Progenitor cell of endocrine pancreas (in vitro differentiated cells): ENCODE results near the gene SLAIN1. TPM values are rescaled to one million over a fixed set of nuclear protein-coding genes. Genes with fewer than 3 reads are reported as not detected.

ENCODE experiments used
- DNase-seq: peaks from one replicate; pipeline ENCODE4 v3.0.0; 2021; ENCODE audit warnings: low spot score; ENCODE audit not compliant: unreplicated experiment
- H3K27ac Mint-ChIP-seq: 2 replicates; pipeline ENCODE4 v1.8.0; 2021; ENCODE audit warnings: mild to moderate bottlenecking, moderate library complexity, mixed read lengths
- H3K27me3 Mint-ChIP-seq: 2 replicates; pipeline ENCODE4 v1.8.0; 2021; ENCODE audit warnings: mixed read lengths
- H3K36me3 Mint-ChIP-seq: 2 replicates; pipeline ENCODE4 v1.8.0; 2022; ENCODE audit warnings: mixed read lengths; ENCODE audit not compliant: insufficient read depth
- H3K4me1 Mint-ChIP-seq: 2 replicates; pipeline ENCODE4 v1.8.0; 2021; ENCODE audit warnings: low read depth, mixed read lengths
- H3K4me3 Mint-ChIP-seq: 2 replicates; pipeline ENCODE4 v1.8.0; 2021; ENCODE audit warnings: low read depth, mild to moderate bottlenecking, moderate library complexity, mixed read lengths
- H3K9me3 Mint-ChIP-seq: 2 replicates; pipeline ENCODE4 v1.8.0; 2021; ENCODE audit warnings: low read depth, mixed read lengths
- CTCF ChIP-seq: fragments of 200-600 bp; sonication (generic); IDR thresholded peaks from one replicate; pipeline ENCODE4 v1.5.0; 2021; ENCODE audit warnings: antibody characterized with exemption, mild to moderate bottlenecking; ENCODE audit not compliant: unreplicated experiment
- total RNA-seq: library from RNA; stranded (reverse); gene quantifications from 2 replicates; pipeline ENCODE4 v1.2.1, GENCODE V29; 2021

Gene SLAIN1
- total RNA-seq, 1 donor from 2014 or later: 46.3 TPM

DNA sequence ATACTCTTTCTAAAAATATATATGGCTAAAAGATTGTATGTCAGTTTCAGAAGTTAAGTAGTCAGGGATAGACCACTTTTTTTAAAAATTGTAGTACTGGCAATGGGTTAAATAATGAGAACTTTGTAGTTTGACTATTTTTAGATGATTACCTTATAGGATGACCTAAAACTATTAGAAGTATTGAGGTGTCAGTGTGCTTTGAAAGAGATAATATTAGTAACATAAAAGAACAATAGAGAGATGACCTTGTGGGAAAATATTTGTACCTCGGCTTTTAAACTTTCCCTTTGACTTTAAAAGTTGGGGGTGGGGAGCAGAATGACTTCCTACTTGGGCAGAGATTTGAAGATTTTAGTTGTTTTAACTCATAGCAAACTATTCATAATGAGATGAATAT, 48.3 kb downstream of the SLAIN1 start:
- peaks cover 14% of the 10 kb centered on the region for H3K4me1 Mint-ChIP-seq
- peaks cover 24% of the 10 kb centered on the region for H3K36me3 Mint-ChIP-seq
- TF ChIP-seq CTCF: no peak
- no peak overlapping the region for H3K4me3 Mint-ChIP-seq
- no peaks in the 10 kb centered on the region for H3K27me3 Mint-ChIP-seq
- no peak for DNase-seq
- no peaks in the 10 kb centered on the region for H3K9me3 Mint-ChIP-seq
- H3K27ac Mint-ChIP-seq: no peak overlapping the region

GRCh38 chr13:77749344-77749880, 51.9 kb downstream of the SLAIN1 start:
- H3K36me3 Mint-ChIP-seq: peaks cover 25% of the 10 kb centered on the region
- no peak for DNase-seq
- no peaks in the 10 kb centered on the region for H3K9me3 Mint-ChIP-seq
- H3K27me3 Mint-ChIP-seq: no peaks in the 10 kb centered on the region
- no peak overlapping the region for H3K4me3 Mint-ChIP-seq
- no peak for TF ChIP-seq CTCF
- H3K27ac Mint-ChIP-seq: peak overlapping the region; percentile 15
- H3K4me1 Mint-ChIP-seq: peaks cover 12% of the 10 kb centered on the region

- Mint-ChIP-seq H3K9me3 (no peaks in the 10 kb centered on the region), H3K4me3 (no peak overlapping the region), H3K27me3 (no peaks in the 10 kb centered on the region), H3K36me3 (peaks cover 22% of the 10 kb centered on the region), H3K4me1 (peaks cover 9% of the 10 kb centered on the region), H3K27ac (peak overlapping the region; percentile 76)
- DNase-seq: no peak
- peak; percentile 85 for TF ChIP-seq CTCF
Measured at GRCh38 chr13:77751513-77752456, 54.3 kb downstream of the SLAIN1 start.

GRCh38 chr13:77752512-77753069, 55.1 kb downstream of the SLAIN1 start:
- no peak overlapping the region for H3K27ac Mint-ChIP-seq
- peaks cover 9% of the 10 kb centered on the region for H3K4me1 Mint-ChIP-seq
- H3K36me3 Mint-ChIP-seq: peaks cover 23% of the 10 kb centered on the region
- H3K9me3 Mint-ChIP-seq: no peaks in the 10 kb centered on the region
- no peaks in the 10 kb centered on the region for H3K27me3 Mint-ChIP-seq
- H3K4me3 Mint-ChIP-seq: no peak overlapping the region
- DNase-seq: no peak
- TF ChIP-seq CTCF: no peak

GRCh38 chr13:77760893-77761292, 63.4 kb downstream of the SLAIN1 start:
- H3K27ac Mint-ChIP-seq: no peak overlapping the region
- no peak overlapping the region for H3K4me3 Mint-ChIP-seq
- DNase-seq: no peak
- no peaks in the 10 kb centered on the region for H3K4me1 Mint-ChIP-seq
- peaks cover 53% of the 10 kb centered on the region for H3K36me3 Mint-ChIP-seq
- no peak for TF ChIP-seq CTCF
- H3K27me3 Mint-ChIP-seq: no peaks in the 10 kb centered on the region
- H3K9me3 Mint-ChIP-seq: peaks cover 4% of the 10 kb centered on the region
